ENCODE results near the gene CLOCK.

The CLOCK gene

DNA sequence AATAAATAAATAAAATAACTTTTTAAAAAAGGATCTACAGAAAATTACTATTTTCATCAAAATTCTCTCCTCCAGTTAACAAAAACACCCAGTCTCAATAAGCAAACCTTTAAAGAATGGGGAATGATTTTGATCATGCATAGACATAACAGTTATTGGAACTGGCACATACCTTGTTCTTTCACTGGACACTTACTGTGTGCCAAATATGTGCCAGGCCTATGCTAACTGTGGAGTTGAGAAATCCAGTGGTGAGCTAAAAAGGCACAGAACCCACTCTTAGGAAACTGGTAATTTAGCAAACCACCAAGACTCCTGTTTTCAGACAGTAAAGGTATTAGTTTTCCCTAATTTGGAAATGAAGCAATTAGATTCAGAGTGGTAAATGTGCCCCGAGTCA is 39.1 kb downstream of the CLOCK start:
- TF ChIP-seq EZH2phosphoT487 (conservative IDR thresholded peaks at IDR 0.05; ENCODE audit: low read length): no peak
- no peaks in the 10 kb centered on the region for H3K36me3 ChIP-seq (ENCODE audit: low read length)
- no peaks in the 10 kb centered on the region for H3K9me2 ChIP-seq (replicated peaks; ENCODE audit: insufficient read depth, low read length)
- H4K20me1 ChIP-seq (ENCODE audit: low read depth, low read length): no peaks in the 10 kb centered on the region
- no peak overlapping the region for H2AFZ ChIP-seq (ENCODE audit: low read depth, low read length, severe bottlenecking)
- no peak overlapping the region for H3K27ac ChIP-seq (ENCODE audit: low read depth, low read length)
- H3K4me3 ChIP-seq (ENCODE audit: insufficient read depth, low read length, poor library complexity, severe bottlenecking): no peak overlapping the region
- H3K4me2 ChIP-seq (ENCODE audit: low read depth, low read length, poor library complexity, severe bottlenecking): no peak overlapping the region
- H3K79me2 ChIP-seq (ENCODE audit: insufficient read depth, low read length): no peaks in the 10 kb centered on the region
- no peaks in the 10 kb centered on the region for H3F3A ChIP-seq (ENCODE audit: insufficient read depth)
- no peaks in the 10 kb centered on the region for H3K9me3 ChIP-seq (ENCODE audit: insufficient read depth, low read length)
- H3K9ac ChIP-seq (ENCODE audit: low read length): no peak overlapping the region
- H3K27me3 ChIP-seq (ENCODE audit: low read length): no peaks in the 10 kb centered on the region

- Histone ChIP-seq H3K27ac (ENCODE audit: low read depth, low read length) (no peak overlapping the region), H3K4me2 (ENCODE audit: low read depth, low read length, poor library complexity, severe bottlenecking) (no peak overlapping the region)
These were observed 43.5 kb downstream of the CLOCK start for GRCh38 chr4:55503169-55503568.

GRCh38 chr4:55500072-55500471 is 46.6 kb downstream of the CLOCK start:
- Histone ChIP-seq H3K9me2 (replicated peaks; ENCODE audit: insufficient read depth, low read length) (no peaks in the 10 kb centered on the region), H3K4me3 (ENCODE audit: insufficient read depth, low read length, poor library complexity, severe bottlenecking) (no peak overlapping the region), H3K4me2 (ENCODE audit: low read depth, low read length, poor library complexity, severe bottlenecking) (no peak overlapping the region), H4K20me1 (ENCODE audit: low read depth, low read length) (no peaks in the 10 kb centered on the region), H3K27me3 (ENCODE audit: low read length) (no peaks in the 10 kb centered on the region), H2AFZ (ENCODE audit: low read depth, low read length, severe bottlenecking) (no peak overlapping the region), H3K79me2 (ENCODE audit: insufficient read depth, low read length) (no peaks in the 10 kb centered on the region), H3K36me3 (ENCODE audit: low read length) (no peaks in the 10 kb centered on the region), H3K9me3 (ENCODE audit: insufficient read depth, low read length) (no peaks in the 10 kb centered on the region), H3K9ac (ENCODE audit: low read length) (no peak overlapping the region), H3K27ac (ENCODE audit: low read depth, low read length) (no peak overlapping the region), H3F3A (ENCODE audit: insufficient read depth) (no peaks in the 10 kb centered on the region)
- TF ChIP-seq, protein P1, sequence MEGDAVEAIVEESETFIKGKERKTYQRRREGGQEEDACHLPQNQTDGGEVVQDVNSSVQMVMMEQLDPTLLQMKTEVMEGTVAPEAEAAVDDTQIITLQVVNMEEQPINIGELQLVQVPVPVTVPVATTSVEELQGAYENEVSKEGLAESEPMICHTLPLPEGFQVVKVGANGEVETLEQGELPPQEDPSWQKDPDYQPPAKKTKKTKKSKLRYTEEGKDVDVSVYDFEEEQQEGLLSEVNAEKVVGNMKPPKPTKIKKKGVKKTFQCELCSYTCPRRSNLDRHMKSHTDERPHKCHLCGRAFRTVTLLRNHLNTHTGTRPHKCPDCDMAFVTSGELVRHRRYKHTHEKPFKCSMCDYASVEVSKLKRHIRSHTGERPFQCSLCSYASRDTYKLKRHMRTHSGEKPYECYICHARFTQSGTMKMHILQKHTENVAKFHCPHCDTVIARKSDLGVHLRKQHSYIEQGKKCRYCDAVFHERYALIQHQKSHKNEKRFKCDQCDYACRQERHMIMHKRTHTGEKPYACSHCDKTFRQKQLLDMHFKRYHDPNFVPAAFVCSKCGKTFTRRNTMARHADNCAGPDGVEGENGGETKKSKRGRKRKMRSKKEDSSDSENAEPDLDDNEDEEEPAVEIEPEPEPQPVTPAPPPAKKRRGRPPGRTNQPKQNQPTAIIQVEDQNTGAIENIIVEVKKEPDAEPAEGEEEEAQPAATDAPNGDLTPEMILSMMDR (IDR thresholded peaks at IDR 0.05; ENCODE audit: insufficient read depth, low read length, poor library complexity, severe bottlenecking): no peak

More at GRCh38 chr4:55503169-55503568, 43.5 kb downstream of the CLOCK start:
- no peaks in the 10 kb centered on the region for H3F3A ChIP-seq (ENCODE audit: insufficient read depth)
- H3K9ac ChIP-seq (ENCODE audit: low read length): no peak overlapping the region
- no peaks in the 10 kb centered on the region for H3K79me2 ChIP-seq (ENCODE audit: insufficient read depth, low read length)
- no peak overlapping the region for H2AFZ ChIP-seq (ENCODE audit: low read depth, low read length, severe bottlenecking)
- H3K4me3 ChIP-seq (ENCODE audit: insufficient read depth, low read length, poor library complexity, severe bottlenecking): no peak overlapping the region
- no peaks in the 10 kb centered on the region for H3K36me3 ChIP-seq (ENCODE audit: low read length)
- H3K9me2 ChIP-seq (replicated peaks; ENCODE audit: insufficient read depth, low read length): no peaks in the 10 kb centered on the region
- no peaks in the 10 kb centered on the region for H3K9me3 ChIP-seq (ENCODE audit: insufficient read depth, low read length)
- H4K20me1 ChIP-seq (ENCODE audit: low read depth, low read length): no peaks in the 10 kb centered on the region
- no peaks in the 10 kb centered on the region for H3K27me3 ChIP-seq (ENCODE audit: low read length)
- TF ChIP-seq, protein P1 (IDR thresholded peaks at IDR 0.05; ENCODE audit: insufficient read depth, low read length, poor library complexity, severe bottlenecking): no peak
- no peak for TF ChIP-seq EZH2phosphoT487 (conservative IDR thresholded peaks at IDR 0.05; ENCODE audit: low read length)

GRCh38 chr4:55499495-55499894 is 47.2 kb downstream of the CLOCK start:
- Histone ChIP-seq H2AFZ (ENCODE audit: low read depth, low read length, severe bottlenecking) (no peak overlapping the region), H3K79me2 (ENCODE audit: insufficient read depth, low read length) (no peaks in the 10 kb centered on the region), H3K27me3 (ENCODE audit: low read length) (no peaks in the 10 kb centered on the region)

More at GRCh38 chr4:55499495-55499894, 47.2 kb downstream of the CLOCK start:
- no peak overlapping the region for H3K4me3 ChIP-seq (ENCODE audit: insufficient read depth, low read length, poor library complexity, severe bottlenecking)
- no peak overlapping the region for H3K9ac ChIP-seq (ENCODE audit: low read length)
- TF ChIP-seq, protein P1 (IDR thresholded peaks at IDR 0.05; ENCODE audit: insufficient read depth, low read length, poor library complexity, severe bottlenecking): no peak
- TF ChIP-seq EZH2phosphoT487 (conservative IDR thresholded peaks at IDR 0.05; ENCODE audit: low read length): no peak
- no peaks in the 10 kb centered on the region for H3K36me3 ChIP-seq (ENCODE audit: low read length)
- H3K27ac ChIP-seq (ENCODE audit: low read depth, low read length): no peak overlapping the region
- H3F3A ChIP-seq (ENCODE audit: insufficient read depth): no peaks in the 10 kb centered on the region
- H3K9me2 ChIP-seq (replicated peaks; ENCODE audit: insufficient read depth, low read length): no peaks in the 10 kb centered on the region
- no peak overlapping the region for H3K4me2 ChIP-seq (ENCODE audit: low read depth, low read length, poor library complexity, severe bottlenecking)
- no peaks in the 10 kb centered on the region for H3K9me3 ChIP-seq (ENCODE audit: insufficient read depth, low read length)
- H4K20me1 ChIP-seq (ENCODE audit: low read depth, low read length): no peaks in the 10 kb centered on the region
